ENCODE data around the gene SMARCA4.

GRCh38 chr19:11111771-11112144 lies 150.9 kb downstream of the SMARCA4 start:
- TF ChIP-seq EP300 (IDR thresholded peaks at IDR 0.05) (no peak), POLR2A (IDR thresholded peaks at IDR 0.05) (no peak)
- TF ChIP-seq, protein P1, sequence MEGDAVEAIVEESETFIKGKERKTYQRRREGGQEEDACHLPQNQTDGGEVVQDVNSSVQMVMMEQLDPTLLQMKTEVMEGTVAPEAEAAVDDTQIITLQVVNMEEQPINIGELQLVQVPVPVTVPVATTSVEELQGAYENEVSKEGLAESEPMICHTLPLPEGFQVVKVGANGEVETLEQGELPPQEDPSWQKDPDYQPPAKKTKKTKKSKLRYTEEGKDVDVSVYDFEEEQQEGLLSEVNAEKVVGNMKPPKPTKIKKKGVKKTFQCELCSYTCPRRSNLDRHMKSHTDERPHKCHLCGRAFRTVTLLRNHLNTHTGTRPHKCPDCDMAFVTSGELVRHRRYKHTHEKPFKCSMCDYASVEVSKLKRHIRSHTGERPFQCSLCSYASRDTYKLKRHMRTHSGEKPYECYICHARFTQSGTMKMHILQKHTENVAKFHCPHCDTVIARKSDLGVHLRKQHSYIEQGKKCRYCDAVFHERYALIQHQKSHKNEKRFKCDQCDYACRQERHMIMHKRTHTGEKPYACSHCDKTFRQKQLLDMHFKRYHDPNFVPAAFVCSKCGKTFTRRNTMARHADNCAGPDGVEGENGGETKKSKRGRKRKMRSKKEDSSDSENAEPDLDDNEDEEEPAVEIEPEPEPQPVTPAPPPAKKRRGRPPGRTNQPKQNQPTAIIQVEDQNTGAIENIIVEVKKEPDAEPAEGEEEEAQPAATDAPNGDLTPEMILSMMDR (IDR thresholded peaks at IDR 0.05): no peak
